HG03520 (cell line): ENCODE data around the gene RARB.

Experiments
- ATAC-seq: cut with Tn5 transposase; IDR thresholded peaks from one replicate; pipeline ENCODE4 v1.9.1; 2021; ENCODE audit warnings: mild to moderate bottlenecking, moderate library complexity; ENCODE audit not compliant: unreplicated experiment

Gene RARB

GRCh38 chr3:25427942-25428788, at the start of gene RARB:
Gene RARB, plus strand, starts transcription at chr3:25428263. Its CDS starts 469 bp downstream, at chr3:25428732.
- no peak for ATAC-seq

DNA sequence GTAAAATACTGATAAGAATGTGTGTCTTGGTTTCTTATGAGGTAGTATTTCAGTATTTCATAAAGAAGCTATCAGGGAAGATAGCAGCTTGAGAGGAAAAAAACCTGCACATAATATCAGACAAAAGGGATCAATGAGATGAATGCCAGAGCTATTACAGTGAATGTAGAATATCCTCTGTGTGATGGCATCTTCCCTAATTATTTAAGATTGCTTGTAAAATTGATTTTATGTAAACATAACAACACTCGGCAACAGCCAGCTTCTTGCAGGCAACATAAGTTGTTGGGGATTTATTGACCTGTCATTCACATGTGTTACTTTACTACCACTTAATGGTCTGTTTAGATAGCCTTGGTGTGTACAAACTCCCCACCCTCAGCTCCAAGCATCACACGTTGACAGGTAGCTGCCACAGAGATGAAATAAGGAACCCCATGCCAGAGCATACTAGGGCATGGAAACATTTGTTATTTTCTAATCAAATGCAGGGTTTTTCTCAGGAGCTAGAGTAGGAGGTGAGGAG, 49.2 kb upstream of the RARB start:
- no peak for ATAC-seq

DNA sequence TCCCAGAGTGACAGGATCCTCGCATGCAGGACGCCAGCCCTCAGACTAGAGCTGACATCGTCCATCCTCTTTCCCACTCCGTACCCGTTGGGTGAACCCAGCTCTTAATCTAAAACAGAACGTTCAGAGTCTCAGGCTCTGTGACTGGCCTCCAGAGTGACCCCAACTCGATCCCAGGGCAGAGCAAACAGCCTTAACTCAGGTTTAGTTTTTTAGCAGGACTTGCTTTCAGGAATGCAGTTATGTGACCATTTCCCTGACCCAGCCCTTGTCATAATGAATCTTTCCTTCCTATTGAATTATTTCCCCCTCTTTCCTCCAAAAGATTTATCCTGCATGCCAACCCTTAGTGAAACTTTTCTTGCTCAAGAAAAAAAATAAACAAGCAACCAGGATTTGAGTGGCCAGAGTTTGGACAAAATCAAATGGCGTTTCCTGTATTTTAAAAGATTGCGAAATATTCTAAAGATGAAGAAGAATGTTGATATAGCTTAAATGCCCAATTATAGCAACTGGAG, 47.8 kb upstream of the RARB start:
- no peak for ATAC-seq

DNA sequence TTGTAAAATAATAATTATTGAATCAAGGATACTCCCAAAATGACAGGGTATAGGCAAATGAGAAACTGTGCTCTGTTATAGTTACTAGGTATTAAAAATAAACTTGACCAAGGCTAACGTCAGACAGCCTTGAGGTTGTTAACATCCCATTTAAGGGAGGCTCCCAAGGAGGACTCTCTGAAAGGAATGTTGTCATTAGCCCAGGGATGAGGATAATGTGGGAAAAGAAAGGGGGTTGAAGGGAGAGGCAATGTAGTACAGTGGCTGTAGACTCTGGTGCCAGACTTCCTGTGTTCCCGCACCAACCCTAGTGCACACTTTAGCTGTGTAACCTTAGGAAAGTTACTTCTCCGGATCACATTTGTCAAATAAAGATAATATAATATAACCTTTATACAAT, 47.0 kb upstream of the RARB start:
- ATAC-seq: no peak

DNA sequence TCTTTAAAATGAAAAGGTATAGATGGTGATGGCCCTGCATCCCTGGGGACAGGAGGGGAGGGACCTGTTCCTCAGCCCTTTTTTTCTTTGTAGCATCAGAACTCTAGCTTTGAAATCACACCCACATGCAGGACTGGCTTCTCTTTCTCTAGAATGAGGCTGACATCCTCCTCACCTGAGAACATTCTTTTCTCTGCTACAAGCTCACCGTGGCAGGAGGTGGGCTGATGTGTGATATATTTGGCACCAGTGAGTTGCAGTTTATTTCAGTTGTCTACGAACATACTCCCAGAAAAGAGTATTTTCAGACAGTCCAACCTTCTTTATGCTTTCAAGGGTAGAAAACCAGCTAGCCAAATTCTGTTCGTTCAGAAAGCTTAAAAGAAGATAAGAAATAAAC, 43.6 kb upstream of the RARB start:
- no peak for ATAC-seq

GRCh38 chr3:25385807-25386460, 42.1 kb upstream of the RARB start:
- ATAC-seq: no peak

- ATAC-seq: no peak
These were observed 41.3 kb upstream of the RARB start for GRCh38 chr3:25386686-25387255.

DNA sequence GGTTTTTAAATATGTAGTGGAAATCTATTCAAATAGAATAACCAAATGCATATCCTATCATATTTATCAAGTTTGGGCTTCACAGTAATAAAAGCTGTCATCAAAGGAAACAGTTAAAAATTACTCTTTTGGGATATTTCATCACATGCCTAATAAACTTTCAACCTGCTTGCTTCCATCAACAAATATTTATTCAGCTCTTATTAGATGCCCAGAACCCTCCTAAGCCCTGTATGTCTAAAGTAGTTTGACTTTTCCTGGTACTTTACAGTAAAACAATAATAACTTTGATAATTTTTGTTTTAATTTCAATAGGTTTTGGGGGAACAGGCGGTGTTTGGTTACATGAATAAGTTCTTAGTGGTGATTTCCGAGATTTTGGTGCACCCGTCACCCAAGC, 37.5 kb upstream of the RARB start:
- ATAC-seq: no peak

GRCh38 chr3:25396251-25396650, 31.8 kb upstream of the RARB start:
- ATAC-seq: no peak

GRCh38 chr3:25396686-25397085, 31.4 kb upstream of the RARB start:
- ATAC-seq: no peak

DNA sequence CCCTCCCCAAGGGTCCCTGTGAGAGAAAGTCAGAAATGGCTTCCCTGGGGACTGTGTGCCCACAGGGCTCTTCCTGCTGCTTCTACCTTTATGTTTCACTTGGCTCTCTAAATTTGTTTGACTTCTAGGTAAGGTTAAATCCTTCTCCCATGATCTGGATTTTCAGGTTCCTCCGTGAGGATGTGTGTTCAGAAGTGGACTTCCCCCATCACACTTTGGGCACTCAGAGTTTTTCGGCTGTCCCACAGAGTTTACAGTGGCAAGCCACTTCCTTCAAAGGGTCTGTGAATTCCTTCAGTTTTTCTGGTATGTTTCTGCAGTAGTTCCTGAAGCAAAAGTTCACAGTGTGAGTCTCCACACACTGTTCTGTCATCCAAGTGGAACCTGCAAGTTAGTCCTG, 30.9 kb upstream of the RARB start:
- ATAC-seq: no peak

- ATAC-seq: no peak
These were observed 27.5 kb upstream of the RARB start for GRCh38 chr3:25400587-25400986.

DNA sequence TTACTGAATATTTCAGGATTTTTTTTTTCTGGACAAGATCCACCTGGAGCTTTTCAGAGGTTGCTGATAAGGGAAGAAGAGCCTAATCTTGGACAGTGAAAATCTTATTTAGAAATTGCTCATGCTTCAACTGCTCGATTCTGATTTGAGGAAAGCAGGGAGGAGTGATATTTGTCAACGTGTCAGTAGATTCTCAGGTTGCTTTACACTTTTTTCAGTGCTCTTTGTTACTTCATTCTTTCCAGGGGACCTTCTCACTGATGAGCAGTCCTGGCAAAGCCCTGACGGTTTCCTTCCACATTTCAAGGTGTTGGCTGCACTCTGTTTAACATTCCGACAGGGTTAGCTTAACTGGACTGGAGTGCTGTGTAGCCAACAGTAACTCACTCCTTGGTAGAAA, 24.1 kb upstream of the RARB start:
- ATAC-seq: no peak

- no peak for ATAC-seq
These were observed 23.5 kb upstream of the RARB start for GRCh38 chr3:25404569-25404968.

- no peak for ATAC-seq
These were observed 22.7 kb upstream of the RARB start for GRCh38 chr3:25405335-25405734.

GRCh38 chr3:25410703-25411102, 17.4 kb upstream of the RARB start:
- no peak for ATAC-seq

DNA sequence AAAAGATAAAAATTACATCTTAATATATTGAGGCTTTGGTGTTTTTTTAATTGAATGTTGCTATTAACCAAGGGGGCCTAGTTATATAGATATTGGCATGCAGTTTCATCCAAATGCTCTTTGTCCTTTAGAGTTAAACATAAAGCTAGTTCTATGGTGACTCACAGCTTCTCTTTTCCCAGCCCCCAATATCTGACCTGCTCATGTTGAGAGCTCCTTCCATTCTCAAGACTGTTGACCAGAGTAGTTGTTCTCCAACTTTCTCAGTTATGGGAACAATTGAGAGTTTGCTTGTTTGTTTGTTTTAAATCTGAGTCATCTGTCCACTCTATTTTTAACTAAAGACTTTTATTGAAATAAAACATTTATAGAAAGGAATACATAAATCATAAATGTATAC, 15.8 kb upstream of the RARB start:
- no peak for ATAC-seq

GRCh38 chr3:25416176-25416575, 11.9 kb upstream of the RARB start:
- ATAC-seq: no peak

GRCh38 chr3:25418596-25418995, 9.5 kb upstream of the RARB start:
- no peak for ATAC-seq

DNA sequence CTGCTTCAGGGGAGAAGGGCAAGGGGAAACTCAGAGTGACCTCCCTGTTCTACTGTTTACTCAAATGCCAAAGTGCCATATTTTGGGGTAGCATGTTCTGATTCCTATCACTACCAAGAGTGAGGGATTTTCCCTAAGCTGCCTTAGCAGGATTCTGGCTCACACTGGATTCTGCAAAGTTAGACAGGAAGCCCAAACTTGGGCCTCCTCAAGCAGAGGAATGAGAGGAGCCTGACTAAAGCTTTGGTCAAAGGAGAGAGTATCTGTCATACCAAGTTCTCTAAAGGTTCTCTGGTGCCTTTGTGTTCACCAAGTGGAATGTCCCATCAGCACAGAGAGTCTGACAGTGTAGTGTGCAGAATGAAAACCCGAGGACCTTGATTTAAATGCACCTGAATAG, 8.8 kb upstream of the RARB start:
- no peak for ATAC-seq

DNA sequence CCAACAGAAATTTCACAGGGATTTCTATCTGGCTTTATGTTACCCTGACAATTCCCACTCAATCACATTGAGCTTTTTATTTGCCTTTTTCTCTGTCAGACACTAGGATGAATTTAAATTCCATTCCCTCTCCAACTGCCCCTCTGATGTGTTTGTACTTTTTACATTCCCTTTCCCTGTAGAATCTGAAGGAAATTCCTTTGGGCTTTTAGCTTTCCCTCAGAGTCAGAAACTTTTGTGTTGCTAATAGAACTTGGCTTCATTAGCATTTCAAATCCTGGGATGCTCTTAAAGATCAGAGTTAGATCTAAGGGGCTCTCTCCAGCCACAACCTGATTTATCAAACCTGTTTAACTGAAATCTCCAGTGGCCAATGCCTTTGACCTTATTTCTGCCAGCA, 7.9 kb upstream of the RARB start:
- ATAC-seq: no peak

DNA sequence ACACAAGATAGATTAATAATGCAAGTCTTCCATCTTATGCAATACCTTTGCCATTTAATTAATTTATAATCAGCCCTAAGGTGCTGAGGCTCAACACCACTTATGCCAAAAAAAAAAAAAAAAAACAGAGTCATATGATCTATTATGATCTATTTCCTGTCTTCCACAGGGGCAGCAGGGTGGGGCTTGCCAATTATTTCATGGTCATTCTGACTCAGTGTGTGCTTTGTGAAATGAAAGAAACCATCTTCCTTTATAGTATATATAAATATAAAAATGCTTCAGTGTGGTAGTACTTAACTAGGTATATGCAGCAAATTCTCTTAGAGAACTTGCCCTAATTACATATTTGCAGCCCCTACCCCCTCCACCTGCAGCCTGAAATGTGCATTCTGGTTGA, 7.2 kb upstream of the RARB start:
- no peak for ATAC-seq
